Vagina (tissue), 2 donors: Measurements from ENCODE around the gene NCOR2.

Experiments
- CTCF ChIP-seq, 3 experiments: fragments of 450-650 bp in 2 of 3; fragments of 200-600 bp in 1 of 3; sonication (generic) in 1 of 3; IDR thresholded peaks; one replicate each; pipeline ENCODE4 v1.5.1; 2017 to 2019; ENCODE audit warnings: antibody characterized with exemption in 3 of 3, mild to moderate bottlenecking in 2 of 3, moderate library complexity in 2 of 3
- POLR2A ChIP-seq, 2 donors: fragments of 450-650 bp; IDR thresholded peaks; one replicate each; pipeline ENCODE4 v1.6.1; 2017; ENCODE audit warnings: antibody characterized with exemption in 2 of 2, mild to moderate bottlenecking in 2 of 2, moderate library complexity in 2 of 2

- TF ChIP-seq CTCF (IDR thresholded peaks at IDR 0.05) (no peak), POLR2A (IDR thresholded peaks at IDR 0.05) (no peak)
Observed at GRCh38 chr12:124607681-124608425, 40.4 kb upstream of the NCOR2 start.
